ENCODE data around the gene METTL15.

- TF ChIP-seq CTCF (IDR thresholded peaks at IDR 0.05): no peak
- TF ChIP-seq POLR2A (IDR thresholded peaks at IDR 0.05): no peak
Observed at GRCh38 chr11:28223994-28224393, 115.8 kb downstream of the METTL15 start.

All from heart left ventricle (tissue), 13 donors.